Stomach smooth muscle (tissue), 2 donors: ENCODE results near the gene RAD51B.
"Not testable (repeated sequence)": the region's sequence is repeated elsewhere in the genome, so short reads cannot be mapped to it uniquely, and the experiment has no call there.

Experiments used
- H3K27ac ChIP-seq: one replicate; pipeline ENCODE4 v1.7.0; 2013; ENCODE audit warnings: mild to moderate bottlenecking, low read length, inconsistent platforms
- H3K27me3 ChIP-seq, 2 donors: one replicate each; pipeline ENCODE4 v1.7.0; 2013; ENCODE audit warnings: low read length in 2 of 2; ENCODE audit not compliant: insufficient read depth in 2 of 2, control insufficient read depth in 1 of 2
- H3K36me3 ChIP-seq, 2 donors: one replicate each; pipeline ENCODE4 v1.7.0; 2013; ENCODE audit warnings: low read length in 2 of 2; ENCODE audit not compliant: control insufficient read depth in 2 of 2, insufficient read depth in 2 of 2
- H3K4me1 ChIP-seq: one replicate; pipeline ENCODE4 v1.7.0; 2013; ENCODE audit warnings: low read length; ENCODE audit not compliant: control insufficient read depth, insufficient read depth
- H3K4me3 ChIP-seq, 2 donors: one replicate each; pipeline ENCODE4 v1.7.0; 2013; ENCODE audit warnings: low read length in 2 of 2
- H3K9ac ChIP-seq, 2 donors: one replicate each; pipeline ENCODE4 v1.7.0; 2013; ENCODE audit warnings: low read length in 2 of 2, mild to moderate bottlenecking in 1 of 2
- H3K9me3 ChIP-seq, 2 donors: one replicate each; pipeline ENCODE4 v1.7.0; 2013; ENCODE audit warnings: low read length in 2 of 2; ENCODE audit not compliant: control insufficient read depth in 2 of 2
- donor health status: healthy.
- donor health status: Pancreatic carcinoma.

RAD51B gene

DNA sequence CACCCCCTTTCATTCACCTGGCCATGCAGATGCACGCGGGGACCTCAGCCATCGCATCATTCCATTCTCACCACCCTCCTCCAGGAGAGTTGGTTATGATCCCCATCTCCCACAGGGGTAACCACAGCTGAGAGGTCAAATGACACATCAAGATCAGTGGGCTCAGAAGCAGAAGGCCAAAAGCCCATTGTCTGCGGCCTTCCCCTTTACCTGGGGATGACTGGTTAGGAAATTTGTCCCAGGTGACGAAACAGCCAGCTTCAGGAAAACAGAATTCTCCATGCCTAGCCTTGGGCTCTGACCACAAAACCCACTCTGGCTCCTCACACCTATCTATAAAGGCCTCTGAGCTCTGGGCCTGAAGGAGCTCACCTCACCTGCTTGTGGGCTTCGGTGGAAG is 937.2 kb downstream of the RAD51B start:
- Histone ChIP-seq H3K4me3 (no peak overlapping the region), H3K9ac (no peak overlapping the region), H3K27ac (no peak overlapping the region), H3K4me1 (peaks cover 11% of the 10 kb centered on the region), H3K27me3 (no peaks in the 10 kb centered on the region), H3K9me3 (no peaks in the 10 kb centered on the region), H3K36me3 (no peaks in the 10 kb centered on the region)

DNA sequence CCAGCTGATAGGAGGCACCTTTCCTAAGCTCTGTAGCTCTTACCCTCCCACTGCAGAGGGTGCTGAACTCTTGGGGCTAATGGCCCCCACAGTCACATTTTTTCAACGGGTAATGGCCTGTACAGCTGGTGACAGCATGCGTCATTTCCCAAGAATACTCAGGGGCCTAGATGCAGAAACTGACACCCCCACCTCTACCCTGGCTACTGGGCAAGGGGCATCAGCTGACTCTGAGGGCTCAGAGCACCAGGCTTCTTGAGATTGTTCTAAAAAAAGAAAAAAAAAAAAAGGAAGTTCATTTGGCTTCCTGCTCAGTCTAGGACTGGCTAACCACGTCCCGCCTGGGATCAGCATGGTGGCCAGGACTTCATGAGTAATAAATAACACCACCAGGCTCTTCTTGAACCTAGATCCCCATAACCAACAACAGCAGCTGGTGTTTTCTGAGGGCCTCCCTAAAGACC is 938.1 kb downstream of the RAD51B start:
- Histone ChIP-seq H3K27me3 (no peaks in the 10 kb centered on the region), H3K4me1 (peaks cover 14% of the 10 kb centered on the region), H3K9ac (no peak overlapping the region), H3K9me3 (no peaks in the 10 kb centered on the region), H3K4me3 (no peak overlapping the region), H3K27ac (no peak overlapping the region), H3K36me3 (no peaks in the 10 kb centered on the region)

- H3K36me3 ChIP-seq, result no peaks in the 10 kb centered on the region
- no peaks in the 10 kb centered on the region for H3K9me3 ChIP-seq
- H3K4me3 ChIP-seq, result no peak overlapping the region
- no peaks in the 10 kb centered on the region for H3K27me3 ChIP-seq
- no peak overlapping the region for H3K9ac ChIP-seq
- peaks cover 14% of the 10 kb centered on the region for H3K4me1 ChIP-seq
- no peak overlapping the region for H3K27ac ChIP-seq
Measured at GRCh38 chr14:68758301-68758700, 938.7 kb downstream of the RAD51B start.

GRCh38 chr14:68759017-68759560 is 939.5 kb downstream of the RAD51B start:
- no peak overlapping the region for H3K9ac ChIP-seq
- H3K27ac ChIP-seq, result no peak overlapping the region
- peaks cover 17% of the 10 kb centered on the region for H3K4me1 ChIP-seq
- no peaks in the 10 kb centered on the region for H3K27me3 ChIP-seq
- no peak overlapping the region for H3K4me3 ChIP-seq
- no peaks in the 10 kb centered on the region for H3K36me3 ChIP-seq
- no peaks in the 10 kb centered on the region for H3K9me3 ChIP-seq

DNA sequence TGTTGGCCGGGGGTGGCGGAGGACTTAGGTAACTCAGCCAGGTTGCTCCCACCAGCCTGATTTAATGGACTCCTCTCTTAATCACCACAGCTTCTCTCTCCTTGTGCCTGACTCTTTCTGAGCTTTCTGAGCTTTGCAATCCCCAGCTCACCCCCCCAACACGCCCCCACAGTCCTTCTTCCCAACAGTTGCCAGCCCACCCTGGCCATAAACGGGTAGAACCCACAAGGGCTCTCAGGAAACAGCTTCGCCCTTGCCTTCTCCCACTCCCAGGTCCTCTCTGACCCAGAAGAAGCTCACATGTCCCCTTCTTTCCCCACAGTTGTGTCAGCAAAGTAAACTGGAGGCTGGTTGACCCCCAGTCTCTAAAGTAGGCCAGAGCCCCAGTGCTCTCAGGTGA is 940.4 kb downstream of the RAD51B start:
- H3K4me3 ChIP-seq, result no peak overlapping the region
- H3K4me1 ChIP-seq, result peaks cover 17% of the 10 kb centered on the region
- H3K27me3 ChIP-seq, result no peaks in the 10 kb centered on the region
- H3K27ac ChIP-seq, result no peak overlapping the region
- H3K9me3 ChIP-seq, result no peaks in the 10 kb centered on the region
- no peak overlapping the region for H3K9ac ChIP-seq
- H3K36me3 ChIP-seq, result no peaks in the 10 kb centered on the region

DNA sequence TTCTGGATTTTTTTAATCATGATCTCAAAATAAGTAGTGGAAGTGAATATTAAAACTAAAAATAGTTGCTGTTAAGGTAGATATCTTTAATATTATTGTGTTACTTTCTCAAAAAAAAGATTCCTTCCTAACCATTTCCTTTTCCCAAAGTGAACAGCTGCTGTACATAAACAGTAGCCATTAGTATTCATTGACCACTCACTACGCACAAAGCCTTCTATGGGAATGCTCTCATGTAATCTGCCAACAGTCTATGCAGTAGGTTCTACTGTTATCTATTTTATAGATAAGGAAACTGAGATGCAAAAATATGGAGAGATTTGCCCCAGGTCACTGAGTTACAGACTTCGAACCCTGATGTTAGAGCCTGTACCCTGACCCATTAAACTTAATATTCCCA is 941.2 kb downstream of the RAD51B start:
- H3K4me3 ChIP-seq, result no peak overlapping the region
- H3K9ac ChIP-seq, result no peak overlapping the region
- H3K27me3 ChIP-seq, result no peaks in the 10 kb centered on the region
- H3K4me1 ChIP-seq, result peaks cover 16% of the 10 kb centered on the region
- no peaks in the 10 kb centered on the region for H3K9me3 ChIP-seq
- H3K36me3 ChIP-seq, result no peaks in the 10 kb centered on the region
- no peak overlapping the region for H3K27ac ChIP-seq

GRCh38 chr14:68761391-68761790 is 941.8 kb downstream of the RAD51B start:
- Histone ChIP-seq H3K4me1 (peaks cover 11% of the 10 kb centered on the region), H3K9me3 (no peaks in the 10 kb centered on the region), H3K4me3 (no peak overlapping the region), H3K27ac (no peak overlapping the region), H3K9ac (no peak overlapping the region), H3K36me3 (no peaks in the 10 kb centered on the region), H3K27me3 (no peaks in the 10 kb centered on the region)

- Histone ChIP-seq H3K4me3 (no peak overlapping the region), H3K36me3 (no peaks in the 10 kb centered on the region), H3K27me3 (no peaks in the 10 kb centered on the region), H3K27ac (no peak overlapping the region), H3K9me3 (no peaks in the 10 kb centered on the region), H3K9ac (no peak overlapping the region), H3K4me1 (peaks cover 10% of the 10 kb centered on the region)
Measured at GRCh38 chr14:68762953-68763764, 943.6 kb downstream of the RAD51B start.

DNA sequence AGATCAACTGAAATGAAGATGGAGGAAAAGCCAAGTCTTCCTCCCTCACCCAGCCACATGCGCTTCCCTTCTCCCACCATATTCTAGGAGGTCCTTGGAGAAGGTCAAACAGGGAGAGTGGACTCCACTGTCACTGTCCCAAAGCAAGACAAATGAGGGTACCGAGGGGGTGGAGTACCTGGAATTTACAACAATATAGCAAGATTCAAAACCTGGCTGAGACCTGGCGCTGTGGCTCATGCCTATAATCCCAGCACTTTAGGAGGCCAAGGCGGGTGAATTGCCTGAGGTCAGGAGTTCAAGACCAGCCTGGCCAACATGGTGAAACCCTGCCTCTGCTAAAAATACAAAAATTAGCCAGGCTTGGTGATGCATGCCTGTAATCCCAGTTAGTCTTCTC is 944.3 kb downstream of the RAD51B start:
- H3K27me3 ChIP-seq, H3K4me1 ChIP-seq, H3K4me3 ChIP-seq, H3K27ac ChIP-seq, H3K9me3 ChIP-seq, H3K9ac ChIP-seq, H3K36me3 ChIP-seq: not testable (repeated sequence)

DNA sequence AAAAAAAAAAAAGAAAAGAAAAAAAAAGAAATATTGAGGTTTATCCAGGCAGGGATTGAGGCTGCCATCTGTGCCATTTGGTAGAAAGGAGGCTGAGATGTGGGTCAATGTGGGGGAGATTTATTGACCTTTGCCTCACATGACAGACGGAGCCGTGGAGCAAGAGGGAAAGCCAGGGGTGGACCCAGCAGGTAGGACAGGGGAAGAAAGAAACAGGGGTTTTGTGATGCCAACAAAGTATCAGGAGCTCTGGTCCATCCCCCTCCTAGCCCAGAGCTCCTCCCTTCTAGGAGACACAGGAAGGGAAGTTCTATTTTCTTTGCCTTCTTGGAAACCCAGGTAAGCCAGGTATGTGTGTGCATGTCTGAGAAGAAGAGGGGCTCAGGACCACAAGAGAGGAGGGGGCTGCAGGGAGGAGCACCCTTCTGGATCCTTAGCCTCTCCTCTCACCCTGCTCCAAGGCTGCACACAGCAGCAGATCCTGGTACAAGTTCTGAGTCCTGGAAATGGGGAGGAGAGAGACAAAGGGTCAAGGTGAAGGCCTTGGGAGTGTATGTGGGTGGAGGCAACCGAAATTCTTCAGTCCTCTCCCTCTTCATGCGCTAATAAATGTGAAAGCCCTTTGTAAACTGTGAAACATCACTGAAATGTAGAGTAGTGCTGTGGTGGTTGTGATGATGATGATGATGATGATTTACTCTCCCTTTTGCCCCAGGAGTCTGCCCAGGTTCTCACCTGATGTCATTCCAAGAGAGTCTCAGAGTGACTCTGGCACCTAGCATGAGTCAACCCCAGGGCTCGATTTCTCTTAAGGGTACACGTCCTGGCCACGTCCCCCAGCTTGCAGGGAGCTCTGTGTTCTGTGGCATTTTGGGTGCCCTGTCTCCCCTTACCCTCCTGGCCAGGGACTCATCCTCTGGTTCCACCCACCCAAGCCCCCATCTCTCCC is 947.0 kb downstream of the RAD51B start:
- Histone ChIP-seq H3K36me3 (no peaks in the 10 kb centered on the region), H3K9ac (no peak overlapping the region), H3K4me1 (peaks cover 6% of the 10 kb centered on the region), H3K4me3 (no peak overlapping the region), H3K27ac (no peak overlapping the region), H3K27me3 (no peaks in the 10 kb centered on the region), H3K9me3 (no peaks in the 10 kb centered on the region)
